ENCODE data around the gene FAM184A. TPM values are rescaled to one million over a fixed set of nuclear protein-coding genes. Genes with fewer than 3 reads are reported as not detected.

Gene FAM184A
- total and polyA plus RNA-seq, 2 of the 13 experiments (the other 11 are each of a cell fraction or from before 2014, with no cell fraction given), result 7.0 to 18.0 TPM

DNA sequence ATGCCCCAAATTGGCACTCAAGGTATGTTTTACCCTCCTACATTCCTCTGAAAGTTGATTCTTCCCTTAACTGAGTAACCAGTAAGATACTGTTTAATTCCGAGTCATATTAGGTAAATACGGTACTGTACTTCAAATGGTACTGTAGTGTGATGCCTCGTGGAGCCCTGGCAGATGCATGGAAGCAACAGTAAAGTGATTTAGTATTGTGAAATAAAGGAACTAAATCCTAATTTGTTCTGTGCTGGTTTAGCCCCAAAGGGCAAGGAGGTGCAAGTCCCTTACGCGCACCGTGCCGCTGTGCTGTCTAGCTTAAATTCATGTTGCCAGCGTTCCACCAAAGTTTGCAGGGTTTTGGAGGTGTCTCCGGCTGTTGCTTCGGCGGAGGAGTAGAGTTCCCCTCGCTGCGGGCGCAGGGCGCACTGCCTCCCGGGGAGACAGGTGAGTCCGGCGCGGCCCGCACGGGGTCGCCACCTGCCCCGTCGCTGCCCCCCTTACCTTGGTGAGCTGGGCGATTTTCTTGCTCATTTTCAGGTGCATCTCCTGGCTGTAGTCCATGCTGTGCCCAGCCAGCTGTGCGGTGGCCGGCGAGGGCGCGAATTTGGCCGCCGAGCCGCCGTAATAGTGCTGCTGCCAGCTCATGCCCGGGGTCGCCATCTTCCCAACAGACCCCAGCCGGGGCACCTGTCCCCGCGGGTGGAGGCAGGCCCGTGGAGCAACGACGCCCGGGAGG is 655 bp downstream of the FAM184A start (continued):
- TF ChIP-seq, protein P1, sequence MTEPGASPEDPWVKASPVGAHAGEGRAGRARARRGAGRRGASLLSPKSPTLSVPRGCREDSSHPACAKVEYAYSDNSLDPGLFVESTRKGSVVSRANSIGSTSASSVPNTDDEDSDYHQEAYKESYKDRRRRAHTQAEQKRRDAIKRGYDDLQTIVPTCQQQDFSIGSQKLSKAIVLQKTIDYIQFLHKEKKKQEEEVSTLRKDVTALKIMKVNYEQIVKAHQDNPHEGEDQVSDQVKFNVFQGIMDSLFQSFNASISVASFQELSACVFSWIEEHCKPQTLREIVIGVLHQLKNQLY (CRISPR knock-in tag; IDR thresholded peaks at IDR 0.05), result 0 out of 2 replicates have a peak, but pooled peaks have one; percentile 45
- TF ChIP-seq, protein P2, sequence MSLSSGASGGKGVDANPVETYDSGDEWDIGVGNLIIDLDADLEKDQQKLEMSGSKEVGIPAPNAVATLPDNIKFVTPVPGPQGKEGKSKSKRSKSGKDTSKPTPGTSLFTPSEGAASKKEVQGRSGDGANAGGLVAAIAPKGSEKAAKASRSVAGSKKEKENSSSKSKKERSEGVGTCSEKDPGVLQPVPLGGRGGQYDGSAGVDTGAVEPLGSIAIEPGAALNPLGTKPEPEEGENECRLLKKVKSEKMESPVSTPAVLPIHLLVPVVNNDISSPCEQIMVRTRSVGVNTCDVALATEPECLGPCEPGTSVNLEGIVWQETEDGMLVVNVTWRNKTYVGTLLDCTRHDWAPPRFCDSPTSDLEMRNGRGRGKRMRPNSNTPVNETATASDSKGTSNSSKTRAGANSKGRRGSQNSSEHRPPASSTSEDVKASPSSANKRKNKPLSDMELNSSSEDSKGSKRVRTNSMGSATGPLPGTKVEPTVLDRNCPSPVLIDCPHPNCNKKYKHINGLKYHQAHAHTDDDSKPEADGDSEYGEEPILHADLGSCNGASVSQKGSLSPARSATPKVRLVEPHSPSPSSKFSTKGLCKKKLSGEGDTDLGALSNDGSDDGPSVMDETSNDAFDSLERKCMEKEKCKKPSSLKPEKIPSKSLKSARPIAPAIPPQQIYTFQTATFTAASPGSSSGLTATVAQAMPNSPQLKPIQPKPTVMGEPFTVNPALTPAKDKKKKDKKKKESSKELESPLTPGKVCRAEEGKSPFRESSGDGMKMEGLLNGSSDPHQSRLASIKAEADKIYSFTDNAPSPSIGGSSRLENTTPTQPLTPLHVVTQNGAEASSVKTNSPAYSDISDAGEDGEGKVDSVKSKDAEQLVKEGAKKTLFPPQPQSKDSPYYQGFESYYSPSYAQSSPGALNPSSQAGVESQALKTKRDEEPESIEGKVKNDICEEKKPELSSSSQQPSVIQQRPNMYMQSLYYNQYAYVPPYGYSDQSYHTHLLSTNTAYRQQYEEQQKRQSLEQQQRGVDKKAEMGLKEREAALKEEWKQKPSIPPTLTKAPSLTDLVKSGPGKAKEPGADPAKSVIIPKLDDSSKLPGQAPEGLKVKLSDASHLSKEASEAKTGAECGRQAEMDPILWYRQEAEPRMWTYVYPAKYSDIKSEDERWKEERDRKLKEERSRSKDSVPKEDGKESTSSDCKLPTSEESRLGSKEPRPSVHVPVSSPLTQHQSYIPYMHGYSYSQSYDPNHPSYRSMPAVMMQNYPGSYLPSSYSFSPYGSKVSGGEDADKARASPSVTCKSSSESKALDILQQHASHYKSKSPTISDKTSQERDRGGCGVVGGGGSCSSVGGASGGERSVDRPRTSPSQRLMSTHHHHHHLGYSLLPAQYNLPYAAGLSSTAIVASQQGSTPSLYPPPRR (CRISPR knock-in tag; IDR thresholded peaks at IDR 0.05; ENCODE audit: borderline replicate concordance), result peak; percentile 67
- TF ChIP-seq HMG20B (CRISPR knock-in tag; conservative IDR thresholded peaks at IDR 0.05) (no peak; the same call in 1 of the 2 replicates), ZNF720 (CRISPR knock-in tag; IDR thresholded peaks at IDR 0.05) (no peak), NFATC3 (CRISPR knock-in tag; IDR thresholded peaks at IDR 0.05) (0 out of 2 replicates have a peak, but pooled peaks have one; percentile 79), ZMYM4 (CRISPR knock-in tag; IDR thresholded peaks at IDR 0.05) (peak; percentile 78), PHF20 (CRISPR knock-in tag; IDR thresholded peaks at IDR 0.05) (peak; percentile 54; the same call in 1 of the 2 replicates), PTBP1 (IDR thresholded peaks at IDR 0.05; ENCODE audit: low read depth, low read length, poor library complexity, severe bottlenecking) (no peak), ATRX (CRISPR knock-in tag; IDR thresholded peaks at IDR 0.05; ENCODE audit: borderline replicate concordance) (no peak; the same call in 1 of the 2 replicates), ZNF329 (CRISPR knock-in tag; IDR thresholded peaks at IDR 0.05; ENCODE audit: low read depth) (0 out of 2 replicates have a peak, but pooled peaks have one; percentile 23), ZFP62 (CRISPR knock-in tag; IDR thresholded peaks at IDR 0.05) (no peak), ZFP37 (CRISPR knock-in tag; IDR thresholded peaks at IDR 0.05; ENCODE audit: borderline replicate concordance) (no peak), NRL (CRISPR knock-in tag; IDR thresholded peaks at IDR 0.05; ENCODE audit: borderline replicate concordance) (peak; percentile 87; the same call in 1 of the 2 replicates), KLF16 (CRISPR knock-in tag; IDR thresholded peaks at IDR 0.05) (no peak; a peak in 1 of 4 replicates), MAFG (CRISPR knock-in tag; IDR thresholded peaks at IDR 0.05) (no peak), NR2F1 (CRISPR knock-in tag; IDR thresholded peaks at IDR 0.05) (0 out of 4 replicates have a peak, but pooled peaks of 1 of the 2 experiments have one; percentile 21), RELA (CRISPR knock-in tag; IDR thresholded peaks at IDR 0.05) (0 out of 2 replicates have a peak, but pooled peaks have one; percentile 34), ZNF510 (CRISPR knock-in tag; IDR thresholded peaks at IDR 0.05; ENCODE audit: low read depth) (peak; percentile 69; the same call in 1 of the 2 replicates), EP300 (IDR thresholded peaks at IDR 0.05; ENCODE audit: low read depth in 2 of 2, low read length in 2 of 2) (0 out of 4 replicates have a peak, but pooled peaks of 1 of the 2 experiments have one; percentile 0), EP300 (CRISPR knock-in tag; IDR thresholded peaks at IDR 0.05; ENCODE audit: borderline replicate concordance) (0 out of 2 replicates have a peak, but pooled peaks have one; percentile 34), ZNF317 (CRISPR knock-in tag; IDR thresholded peaks at IDR 0.05) (peak; percentile 76; the same call in 1 of the 2 replicates), IRF2 (CRISPR knock-in tag; IDR thresholded peaks at IDR 0.05) (peak; percentile 40; the same call in 1 of the 2 replicates), ZNF501 (CRISPR knock-in tag; IDR thresholded peaks at IDR 0.05) (no peak; the same call in 1 of the 2 replicates), MYNN (CRISPR knock-in tag; IDR thresholded peaks at IDR 0.05; ENCODE audit: low read depth) (0 out of 2 replicates have a peak, but pooled peaks have one; percentile 78), GZF1 (CRISPR knock-in tag; IDR thresholded peaks at IDR 0.05) (peak; percentile 98)
